Measurements from ENCODE around the gene C2orf81. TPM values are rescaled to one million over a fixed set of nuclear protein-coding genes. Genes with fewer than 3 reads are reported as not detected.

Gene C2orf81
- polyA plus RNA-seq, 1 of the 3 experiments (the other 2 are of a cell fraction): 2.5 TPM

DNA sequence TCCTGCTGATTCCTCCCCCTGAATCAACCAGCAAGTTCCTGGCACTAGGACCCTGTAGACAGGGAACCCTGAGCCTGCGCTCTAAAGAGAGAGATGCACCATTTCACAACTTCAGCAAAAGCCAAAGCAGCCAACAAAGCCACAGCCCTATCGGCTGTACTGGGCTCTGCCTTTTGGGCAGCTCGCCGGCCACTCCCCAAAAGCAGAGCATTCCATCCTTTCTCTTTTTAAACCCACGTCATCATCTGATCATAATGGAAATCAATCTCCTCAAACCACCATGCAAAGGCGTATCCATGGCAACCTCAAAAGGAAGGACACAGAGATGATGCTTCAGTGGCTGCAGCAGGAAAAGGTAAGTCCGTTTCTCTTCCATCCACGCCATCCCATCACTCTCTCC, 36.0 kb downstream of the C2orf81 start:
- Histone ChIP-seq H2AFZ (ENCODE audit: low read depth) (no peak overlapping the region), H3K27ac (ENCODE audit: low read depth in 2 of 2, low read length in 1 of 2) (no peak overlapping the region), H3K4me3 (ENCODE audit: low read depth in 2 of 2, low read length in 1 of 2) (no peak overlapping the region), H3K27me3 (ENCODE audit: insufficient read depth) (no peaks in the 10 kb centered on the region), H3K9me2 (no peaks in the 10 kb centered on the region), H3K4me2 (no peak overlapping the region), H4K20me1 (ENCODE audit: insufficient read depth) (peaks cover 71% of the 10 kb centered on the region), H3K36me3 (replicated peaks in 1 of 2; ENCODE audit: control insufficient read depth in 1 of 2, insufficient read depth in 2 of 2, low read length in 1 of 2) (peaks cover 7 to 24% of the 10 kb centered on the region in 2 experiments), H3F3A (replicated peaks; ENCODE audit: insufficient read depth) (peaks cover 5% of the 10 kb centered on the region), H3K4me1 (ENCODE audit: control insufficient read depth in 1 of 2, insufficient read depth in 2 of 2, low read depth in 1 of 2, low read length in 1 of 2) (peaks cover 9 to 16% of the 10 kb centered on the region in 2 experiments; a peak in 3 of 4 replicates), H3K9ac (no peak overlapping the region), H3K9me3 (no peaks in the 10 kb centered on the region), H3K79me2 (ENCODE audit: insufficient read depth) (peaks cover 87% of the 10 kb centered on the region)
- ChIA-PET POLR2A (no interaction called here), CTCF (interaction anchor here (3.4 kb wide), 1 partner anchor 50 kb away, joined by 10 read pairs; no protein-coding TSS in a partner anchor)
- TF ChIP-seq JUND (IDR thresholded peaks at IDR 0.05) (no peak), EP300 (IDR thresholded peaks at IDR 0.05; ENCODE audit: borderline replicate concordance in 1 of 2, low read depth in 1 of 2, low read length in 1 of 2) (no peak), RFX5 (IDR thresholded peaks at IDR 0.05; ENCODE audit: low read length) (no peak), POLR2AphosphoS5 (IDR thresholded peaks at IDR 0.05; ENCODE audit: low read depth, low read length) (no peak), FOSL2 (IDR thresholded peaks at IDR 0.05; ENCODE audit: borderline replicate concordance, low read depth) (no peak)
- TF ChIP-seq, protein P1, sequence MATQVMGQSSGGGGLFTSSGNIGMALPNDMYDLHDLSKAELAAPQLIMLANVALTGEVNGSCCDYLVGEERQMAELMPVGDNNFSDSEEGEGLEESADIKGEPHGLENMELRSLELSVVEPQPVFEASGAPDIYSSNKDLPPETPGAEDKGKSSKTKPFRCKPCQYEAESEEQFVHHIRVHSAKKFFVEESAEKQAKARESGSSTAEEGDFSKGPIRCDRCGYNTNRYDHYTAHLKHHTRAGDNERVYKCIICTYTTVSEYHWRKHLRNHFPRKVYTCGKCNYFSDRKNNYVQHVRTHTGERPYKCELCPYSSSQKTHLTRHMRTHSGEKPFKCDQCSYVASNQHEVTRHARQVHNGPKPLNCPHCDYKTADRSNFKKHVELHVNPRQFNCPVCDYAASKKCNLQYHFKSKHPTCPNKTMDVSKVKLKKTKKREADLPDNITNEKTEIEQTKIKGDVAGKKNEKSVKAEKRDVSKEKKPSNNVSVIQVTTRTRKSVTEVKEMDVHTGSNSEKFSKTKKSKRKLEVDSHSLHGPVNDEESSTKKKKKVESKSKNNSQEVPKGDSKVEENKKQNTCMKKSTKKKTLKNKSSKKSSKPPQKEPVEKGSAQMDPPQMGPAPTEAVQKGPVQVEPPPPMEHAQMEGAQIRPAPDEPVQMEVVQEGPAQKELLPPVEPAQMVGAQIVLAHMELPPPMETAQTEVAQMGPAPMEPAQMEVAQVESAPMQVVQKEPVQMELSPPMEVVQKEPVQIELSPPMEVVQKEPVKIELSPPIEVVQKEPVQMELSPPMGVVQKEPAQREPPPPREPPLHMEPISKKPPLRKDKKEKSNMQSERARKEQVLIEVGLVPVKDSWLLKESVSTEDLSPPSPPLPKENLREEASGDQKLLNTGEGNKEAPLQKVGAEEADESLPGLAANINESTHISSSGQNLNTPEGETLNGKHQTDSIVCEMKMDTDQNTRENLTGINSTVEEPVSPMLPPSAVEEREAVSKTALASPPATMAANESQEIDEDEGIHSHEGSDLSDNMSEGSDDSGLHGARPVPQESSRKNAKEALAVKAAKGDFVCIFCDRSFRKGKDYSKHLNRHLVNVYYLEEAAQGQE (IDR thresholded peaks at IDR 0.05; ENCODE audit: low read depth, low read length): no peak
- TF ChIP-seq, protein P2, sequence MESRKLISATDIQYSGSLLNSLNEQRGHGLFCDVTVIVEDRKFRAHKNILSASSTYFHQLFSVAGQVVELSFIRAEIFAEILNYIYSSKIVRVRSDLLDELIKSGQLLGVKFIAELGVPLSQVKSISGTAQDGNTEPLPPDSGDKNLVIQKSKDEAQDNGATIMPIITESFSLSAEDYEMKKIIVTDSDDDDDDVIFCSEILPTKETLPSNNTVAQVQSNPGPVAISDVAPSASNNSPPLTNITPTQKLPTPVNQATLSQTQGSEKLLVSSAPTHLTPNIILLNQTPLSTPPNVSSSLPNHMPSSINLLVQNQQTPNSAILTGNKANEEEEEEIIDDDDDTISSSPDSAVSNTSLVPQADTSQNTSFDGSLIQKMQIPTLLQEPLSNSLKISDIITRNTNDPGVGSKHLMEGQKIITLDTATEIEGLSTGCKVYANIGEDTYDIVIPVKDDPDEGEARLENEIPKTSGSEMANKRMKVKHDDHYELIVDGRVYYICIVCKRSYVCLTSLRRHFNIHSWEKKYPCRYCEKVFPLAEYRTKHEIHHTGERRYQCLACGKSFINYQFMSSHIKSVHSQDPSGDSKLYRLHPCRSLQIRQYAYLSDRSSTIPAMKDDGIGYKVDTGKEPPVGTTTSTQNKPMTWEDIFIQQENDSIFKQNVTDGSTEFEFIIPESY (IDR thresholded peaks at IDR 0.05; ENCODE audit: borderline replicate concordance, low read depth): no peak
- no peak for DNase-seq
- 91% methylated on average over 8 of the region's 8 CpGs for WGBS (ENCODE audit: low lambda C conversion rate)

DNA sequence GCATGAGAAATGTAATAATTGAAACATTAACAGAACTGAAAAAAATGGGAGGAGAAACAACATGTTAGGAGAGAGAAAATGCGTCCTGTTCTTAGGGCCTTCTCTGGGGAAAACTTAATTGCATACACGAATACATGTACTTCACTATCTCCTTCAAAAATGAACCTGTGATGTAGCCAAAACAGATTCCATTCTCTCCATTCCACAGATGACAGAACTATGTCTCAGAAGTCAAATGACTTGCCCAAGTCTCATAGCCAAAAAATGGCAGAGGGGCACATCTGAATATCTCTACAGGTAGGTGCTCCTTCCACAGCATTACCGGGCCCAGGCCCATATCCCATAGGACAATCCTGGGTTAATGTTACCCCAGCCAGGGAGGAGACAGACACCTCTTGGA, 37.4 kb downstream of the C2orf81 start:
- CTCF ChIA-PET: no interaction called here
- Histone ChIP-seq H3K9me2 (no peaks in the 10 kb centered on the region), H3K36me3 (replicated peaks in 1 of 2; ENCODE audit: control insufficient read depth in 1 of 2, insufficient read depth in 2 of 2, low read length in 1 of 2) (peaks cover 7 to 22% of the 10 kb centered on the region in 2 experiments), H3K27ac (ENCODE audit: low read depth in 2 of 2, low read length in 1 of 2) (no peak overlapping the region), H4K20me1 (ENCODE audit: insufficient read depth) (peaks cover 74% of the 10 kb centered on the region), H3K4me2 (no peak overlapping the region), H3K4me1 (ENCODE audit: control insufficient read depth in 1 of 2, insufficient read depth in 2 of 2, low read depth in 1 of 2, low read length in 1 of 2) (peaks cover 8 to 19% of the 10 kb centered on the region in 2 experiments; a peak in 2 of 4 replicates), H3F3A (replicated peaks; ENCODE audit: insufficient read depth) (peaks cover 5% of the 10 kb centered on the region), H3K79me2 (ENCODE audit: insufficient read depth) (peaks cover 87% of the 10 kb centered on the region), H3K27me3 (ENCODE audit: insufficient read depth) (no peaks in the 10 kb centered on the region), H3K9me3 (no peaks in the 10 kb centered on the region), H3K9ac (no peak overlapping the region), H2AFZ (ENCODE audit: low read depth) (no peak overlapping the region), H3K4me3 (ENCODE audit: low read depth in 2 of 2, low read length in 1 of 2) (no peak overlapping the region)
- DNase-seq: no peak
- TF ChIP-seq ELF1 (IDR thresholded peaks at IDR 0.05): no peak
- no peak for TF ChIP-seq NRF1 (IDR thresholded peaks at IDR 0.05; ENCODE audit: low read depth, low read length)
- TF ChIP-seq POLR2AphosphoS5 (IDR thresholded peaks at IDR 0.05; ENCODE audit: low read depth, low read length): no peak
- TF ChIP-seq, protein P3, sequence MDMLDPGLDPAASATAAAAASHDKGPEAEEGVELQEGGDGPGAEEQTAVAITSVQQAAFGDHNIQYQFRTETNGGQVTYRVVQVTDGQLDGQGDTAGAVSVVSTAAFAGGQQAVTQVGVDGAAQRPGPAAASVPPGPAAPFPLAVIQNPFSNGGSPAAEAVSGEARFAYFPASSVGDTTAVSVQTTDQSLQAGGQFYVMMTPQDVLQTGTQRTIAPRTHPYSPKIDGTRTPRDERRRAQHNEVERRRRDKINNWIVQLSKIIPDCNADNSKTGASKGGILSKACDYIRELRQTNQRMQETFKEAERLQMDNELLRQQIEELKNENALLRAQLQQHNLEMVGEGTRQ (IDR thresholded peaks at IDR 0.05; ENCODE audit: borderline replicate concordance, low read depth, low read length): no peak
- TF ChIP-seq, protein P4, sequence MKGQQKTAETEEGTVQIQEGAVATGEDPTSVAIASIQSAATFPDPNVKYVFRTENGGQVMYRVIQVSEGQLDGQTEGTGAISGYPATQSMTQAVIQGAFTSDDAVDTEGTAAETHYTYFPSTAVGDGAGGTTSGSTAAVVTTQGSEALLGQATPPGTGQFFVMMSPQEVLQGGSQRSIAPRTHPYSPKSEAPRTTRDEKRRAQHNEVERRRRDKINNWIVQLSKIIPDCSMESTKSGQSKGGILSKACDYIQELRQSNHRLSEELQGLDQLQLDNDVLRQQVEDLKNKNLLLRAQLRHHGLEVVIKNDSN (IDR thresholded peaks at IDR 0.05; ENCODE audit: borderline replicate concordance, low read depth): no peak
- TF ChIP-seq TEAD4 (IDR thresholded peaks at IDR 0.05; ENCODE audit: borderline replicate concordance, insufficient read depth): no peak
- no peak for TF ChIP-seq RFX5 (IDR thresholded peaks at IDR 0.05; ENCODE audit: low read length)
- TF ChIP-seq SMC3 (IDR thresholded peaks at IDR 0.05; ENCODE audit: low read depth, low read length): no peak
- POLR2A ChIA-PET: no interaction called here
- WGBS (ENCODE audit: low lambda C conversion rate): 95% methylated on average over 3 of the region's 3 CpGs
